GM12878 (cell line): Measurements from ENCODE around the gene CNTNAP2. TPM values are rescaled to one million over a fixed set of nuclear protein-coding genes. Genes with fewer than 3 reads are reported as not detected.

Experiments used
- ATAC-seq: fragments of 200-7000 bp; cut with Tn5 transposase; 3 replicates; pipeline ENCODE4 v1.9.1; 2020; ENCODE audit warnings: mild to moderate bottlenecking, moderate library complexity
- BruUV-seq: library from RNA; stranded (reverse); fragments of 400-500 nt; replicated peaks from 2 replicates; lab custom pipeline; 2021; lab: Mats Ljungman, UMichigan
- CTCF ChIA-PET: fragments of 300-600 bp; sonication (Branson Sonifier 250); formaldehyde crosslinking; extraction: SDS; loops from one replicate; lab custom pipeline; 2021; ENCODE audit warnings: inconsistent platforms; lab: Yijun Ruan, JAX
- POLR2A ChIA-PET: fragments of 350-600 bp; formaldehyde crosslinking; extraction: SDS; loops from one replicate; lab custom pipeline; 2021; ENCODE audit warnings: inconsistent platforms; lab: Charles Lee
- RAD21 ChIA-PET: fragments of 300-600 bp; sonication (Branson Sonifier 250); formaldehyde crosslinking; loops from one replicate; lab custom pipeline; 2023; ENCODE audit warnings: antibody characterized with exemption; ENCODE audit not compliant: unreplicated experiment; lab: Charles Lee
- SMC1A ChIA-PET: fragments of 300-600 bp; sonication (Branson Sonifier 250); formaldehyde crosslinking; loops from one replicate; lab custom pipeline; 2023; ENCODE audit not compliant: unreplicated experiment, uncharacterized antibody; lab: Charles Lee
- DNase-seq: peaks from one replicate; pipeline ENCODE4 v3.0.0-alpha.2; 2011; ENCODE audit warnings: low read depth, low spot score
- FAIRE-seq: peaks from 3 replicates; lab custom pipeline; 2011; peaks lifted over from hg19 to GRCh38; lab: Jason Lieb, UNC
- H2AFZ ChIP-seq: 2 replicates; pipeline ENCODE4 v1.6.0; 2011; ENCODE audit warnings: low read depth, low read length, control low read depth; ENCODE audit not compliant: control insufficient read depth
- H3K27ac ChIP-seq: 2 replicates; pipeline ENCODE4 v1.5.1; 2011; ENCODE audit warnings: control low read depth; ENCODE audit not compliant: control insufficient read depth, insufficient read depth
- H3K27me3 ChIP-seq, 2 experiments: replicated peaks in 1 of 2; 2 replicates each; pipeline versions ENCODE4 v1.6.0 to v1.6.1; 2011; ENCODE audit warnings: low read length in 1 of 2; ENCODE audit not compliant: control insufficient read depth in 2 of 2, insufficient read depth in 2 of 2
- H3K36me3 ChIP-seq, 2 experiments: 2 replicates each; pipeline ENCODE4 v1.5.1; 2011; ENCODE audit warnings: low read length in 1 of 2; ENCODE audit not compliant: control insufficient read depth in 2 of 2, insufficient read depth in 2 of 2
- H3K4me1 ChIP-seq: 2 replicates; pipeline ENCODE4 v1.6.1; 2011; ENCODE audit warnings: mild to moderate bottlenecking, low read length, moderate library complexity, mixed read lengths; ENCODE audit not compliant: control insufficient read depth, insufficient read depth
- H3K4me2 ChIP-seq: 2 replicates; pipeline ENCODE4 v1.6.0; 2011; ENCODE audit warnings: control low read depth; ENCODE audit not compliant: control insufficient read depth, insufficient read depth
- H3K4me3 ChIP-seq: fragments of 200-600 bp; sonication (generic); 2 replicates; pipeline ENCODE4 v1.5.1; 2016
- H3K79me2 ChIP-seq: 2 replicates; pipeline ENCODE4 v1.6.0; 2011; ENCODE audit warnings: low read length; ENCODE audit not compliant: control insufficient read depth, insufficient read depth
- H3K9ac ChIP-seq: 2 replicates; pipeline ENCODE4 v1.8.0; 2011; ENCODE audit warnings: low read length, control low read depth, mixed read lengths; ENCODE audit not compliant: control insufficient read depth, insufficient read depth
- H3K9me3 ChIP-seq: replicated peaks from 3 replicates; pipeline ENCODE4 v1.5.1; 2011; ENCODE audit warnings: mild to moderate bottlenecking, low read length; ENCODE audit not compliant: control insufficient read depth, insufficient read depth
- H4K20me1 ChIP-seq: 2 replicates; pipeline ENCODE4 v1.6.0; 2011; ENCODE audit not compliant: control insufficient read depth, insufficient read depth
- EZH2 ChIP-seq: IDR thresholded peaks from 2 replicates; pipeline ENCODE4 v1.6.1; 2012; ENCODE audit warnings: low read depth, mild to moderate bottlenecking, control low read depth, inconsistent platforms, low read length, borderline replicate concordance; ENCODE audit not compliant: control insufficient read depth
- FOXM1 ChIP-seq: IDR thresholded peaks from 2 replicates; pipeline ENCODE4 v1.6.1; 2012; ENCODE audit warnings: low read depth, mild to moderate bottlenecking, inconsistent platforms, low read length, moderate library complexity
- MYC ChIP-seq: IDR thresholded peaks from 2 replicates; pipeline ENCODE4 v1.6.1; 2011; ENCODE audit warnings: mild to moderate bottlenecking, low read length, moderate library complexity, inconsistent platforms; ENCODE audit not compliant: insufficient read depth, insufficient replicate concordance, insufficient read length, severe bottlenecking
- RCOR1 ChIP-seq: conservative IDR thresholded peaks from 2 replicates; pipeline ENCODE4 v1.6.1; 2012; ENCODE audit warnings: low read depth, low read length, improper control_type of control experiment
- RUNX3 ChIP-seq: IDR thresholded peaks from 2 replicates; pipeline ENCODE4 v1.6.1; 2012; ENCODE audit warnings: low read length, inconsistent platforms
- WGBS: methylation state at CpG from one replicate; pipeline ENCODE4 v1.1.6; 2016; ENCODE audit warnings: low lambda C conversion rate; ENCODE audit not compliant: insufficient replicate concordance, insufficient coverage; ENCODE audit errors: missing lambda C conversion rate; 5-methylcytosine and 5-hydroxymethylcytosine counted together
- in situ Hi-C: fragments of 300-500 bp; cut with MboI; formaldehyde crosslinking; loops from 9 replicates; pipeline ENCODE4 v1.14.3; 2018; ENCODE audit warnings: mixed read lengths
- intact Hi-C: fragments of 100-400 bp; cut with micrococcal nuclease; formaldehyde crosslinking; loops from one replicate; pipeline ENCODE4 v1.14.2; 2022; ENCODE audit not compliant: unreplicated experiment
- polyA plus RNA-seq, 11 experiments: library from polyadenylated mRNA; depleted of rRNA in 4 of 11; unstranded in 6 of 11; stranded (reverse) in 5 of 11; fragments of >200 nt; fragmentation: Nextera tagmentation in 4 of 11; fragmentation: Illumina TruSeq in 1 of 11; extraction: Ambion mirVana in 4 of 11; extraction: Trizol in 1 of 11; gene quantifications; 1 replicate in 1 of 11; 2 replicates in 10 of 11; pipeline versions ENCODE4 v1.2.1 to v1.2.3, GENCODE V29; 2011 to 2016; ENCODE audit warnings: inconsistent platforms in 2 of 11, missing spikeins in 2 of 11, low read depth in 1 of 11
- total RNA-seq, 4 experiments: library from RNA; depleted of rRNA in 3 of 4; stranded (reverse); fragments of >200 nt in 3 of 4; fragmentation: Illumina TruSeq in 1 of 4; extraction: Trizol in 1 of 4; gene quantifications; 2 replicates each; pipeline versions ENCODE4 v1.2.1 to v1.2.3, GENCODE V29; 2013 to 2021

The CNTNAP2 gene
- total and polyA plus RNA-seq, 10 of the 15 experiments (the other 5 are each of a cell fraction or from before 2014, with no cell fraction given), result 0.03 to 0.08 (median 0.03) TPM; not detected in 7

GRCh38 chr7:147978651-147979050 is 1862.0 kb downstream of the CNTNAP2 start:
- Histone ChIP-seq H3K27me3 (no peaks in the 10 kb centered on the region; a peak in 1 of 4 replicates), H2AFZ (no peak overlapping the region), H3K4me1 (no peaks in the 10 kb centered on the region), H3K4me2 (no peak overlapping the region), H3K9ac (no peak overlapping the region), H3K4me3 (no peak overlapping the region), H3K36me3 (no peaks in the 10 kb centered on the region), H4K20me1 (no peaks in the 10 kb centered on the region), H3K9me3 (no peaks in the 10 kb centered on the region), H3K79me2 (no peaks in the 10 kb centered on the region), H3K27ac (no peak overlapping the region)
- FAIRE-seq (no peak), ATAC-seq (no peak), DNase-seq (no peak)
- 28% methylated on average over 5 of the region's 5 CpGs for WGBS
- in situ Hi-C loops, result no loop called here
- ChIA-PET POLR2A (no interaction called here), CTCF (no interaction called here), SMC1A (no interaction called here), RAD21 (no interaction called here)
- no peak for TF ChIP-seq MYC
- intact Hi-C loops, result no loop called here
- BruUV-seq, result no TSS peak

GRCh38 chr7:147980826-147981813 is 1864.5 kb downstream of the CNTNAP2 start:
- H3K4me1 ChIP-seq, result no peaks in the 10 kb centered on the region
- H3K4me2 ChIP-seq, result no peak overlapping the region
- WGBS, result 47% methylated on average over 2 of the region's 4 CpGs
- CTCF ChIA-PET, result no interaction called here
- TF ChIP-seq RCOR1 (no peak), FOXM1 (no peak), EZH2 (no peak), RUNX3 (peak; percentile 49)
- TF ChIP-seq, all 136 proteins: peak for 1
- Histone ChIP-seq H4K20me1 (no peaks in the 10 kb centered on the region), H2AFZ (no peak overlapping the region), H3K27ac (no peak overlapping the region), H3K27me3 (no peaks in the 10 kb centered on the region; a peak in 1 of 4 replicates), H3K79me2 (no peaks in the 10 kb centered on the region), H3K9me3 (no peaks in the 10 kb centered on the region), H3K4me3 (no peak overlapping the region), H3K36me3 (no peaks in the 10 kb centered on the region), H3K9ac (no peak overlapping the region)
- FAIRE-seq (no peak), ATAC-seq (peak; percentile 78), DNase-seq (peak; percentile 41)
- BruUV-seq, result no TSS peak
- in situ Hi-C loops (no loop called here), intact Hi-C loops (no loop called here)
- ChIA-PET SMC1A (no interaction called here), RAD21 (no interaction called here), POLR2A (no interaction called here)
